ENCODE measurements around the gene RPS6KA2.
"Not testable (repeated sequence)": the region's sequence is repeated elsewhere in the genome, so short reads cannot be mapped to it uniquely, and the experiment has no call there.

Gene RPS6KA2

DNA sequence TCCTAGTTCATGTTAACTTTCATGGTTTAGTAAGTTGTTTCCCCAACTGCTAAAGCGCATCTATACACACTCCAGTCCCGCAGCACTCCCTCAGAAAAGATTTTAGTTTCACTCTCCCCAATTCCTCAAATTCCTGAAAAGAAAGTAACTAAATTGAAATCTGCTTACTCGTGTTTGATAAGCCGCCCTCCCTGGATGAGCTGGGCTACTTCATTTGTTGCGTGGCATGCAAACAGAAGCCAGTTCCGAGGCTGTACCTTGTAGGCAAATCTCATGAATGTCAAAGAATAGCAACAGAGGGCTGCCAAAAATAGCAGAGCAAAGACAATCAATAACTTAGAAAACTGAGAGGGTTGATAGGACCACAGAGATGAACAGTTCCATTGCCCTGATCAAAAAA lies 261.2 kb downstream of the RPS6KA2 start:
- DNase-seq (ENCODE audit: low spot score), result no peak

DNA sequence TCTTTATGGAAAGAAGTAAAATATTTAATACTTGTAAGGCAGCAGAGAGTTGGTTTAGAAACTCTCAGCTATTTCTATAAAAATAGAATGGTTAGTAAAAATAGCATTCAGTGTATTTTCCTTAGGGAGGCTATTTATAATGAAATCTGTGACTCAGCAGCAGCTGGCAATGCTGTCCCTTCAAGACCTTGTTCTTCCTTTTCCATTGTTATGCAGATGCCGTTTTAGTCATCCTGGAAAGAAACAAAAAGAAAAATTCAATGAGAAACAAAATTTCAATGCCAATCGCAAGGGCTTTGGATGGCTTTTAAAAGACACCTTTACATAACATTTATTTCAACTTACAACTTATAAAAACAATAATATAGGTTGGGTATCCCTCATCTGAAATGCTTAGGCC lies 261.8 kb downstream of the RPS6KA2 start:
- no peak for DNase-seq (ENCODE audit: low spot score)

DNA sequence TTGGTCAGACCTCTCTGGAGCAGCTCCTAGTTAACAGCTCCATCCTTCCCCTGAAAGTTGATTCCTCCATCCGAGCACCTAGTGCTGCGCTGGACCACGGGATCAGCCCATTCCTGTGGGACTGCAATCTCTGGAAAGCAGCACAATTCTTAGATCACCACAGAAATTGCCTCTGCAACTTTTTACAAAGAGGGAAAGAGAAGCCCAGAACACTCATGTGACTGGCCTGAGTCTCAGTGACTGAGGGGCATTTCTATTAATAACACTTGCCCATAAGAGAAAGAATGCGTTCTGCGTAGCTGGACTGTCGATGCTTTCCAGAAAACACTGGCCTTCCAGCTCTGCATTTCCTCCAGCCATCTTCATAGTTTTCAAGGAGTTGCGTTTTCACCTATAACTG lies 262.6 kb downstream of the RPS6KA2 start:
- DNase-seq (ENCODE audit: low spot score), result no peak

DNA sequence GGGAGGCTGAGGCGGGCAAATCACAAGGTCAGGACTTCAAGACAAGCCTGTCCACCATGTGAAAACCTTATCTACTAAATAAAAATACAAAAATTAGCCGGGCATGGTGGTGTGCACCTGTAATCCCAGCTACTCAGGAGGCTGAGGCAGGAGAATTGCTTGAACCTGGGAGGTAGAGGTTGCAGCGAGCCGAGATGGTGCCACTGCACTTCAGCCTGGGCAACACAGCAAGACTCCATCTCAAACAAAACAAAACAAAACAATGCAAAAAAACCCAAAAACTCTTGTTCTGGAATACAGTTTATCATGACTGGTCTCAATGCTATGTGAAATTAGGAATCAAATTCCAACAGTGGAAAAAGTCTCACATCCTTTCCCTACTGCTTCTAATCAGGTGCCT lies 264.6 kb downstream of the RPS6KA2 start:
- not testable (repeated sequence) for DNase-seq (ENCODE audit: low spot score)

DNA sequence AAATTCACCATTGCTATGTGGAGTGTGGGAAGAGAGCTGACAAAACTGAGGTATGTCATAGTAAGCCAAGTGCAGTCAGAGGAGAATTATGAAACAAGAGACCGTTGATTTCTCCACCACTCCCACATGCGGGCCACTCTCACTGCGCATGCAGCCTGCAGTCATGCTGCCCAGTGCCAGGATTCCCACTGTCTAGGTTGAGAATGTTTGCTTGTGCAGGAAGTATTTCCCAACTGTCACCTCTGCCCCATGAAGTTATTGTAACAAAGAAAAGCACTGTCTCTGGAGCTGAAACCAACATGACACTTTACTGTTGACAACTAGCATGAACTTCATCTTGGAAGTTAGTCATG lies 266.0 kb downstream of the RPS6KA2 start:
- DNase-seq (ENCODE audit: low spot score), result no peak

DNA sequence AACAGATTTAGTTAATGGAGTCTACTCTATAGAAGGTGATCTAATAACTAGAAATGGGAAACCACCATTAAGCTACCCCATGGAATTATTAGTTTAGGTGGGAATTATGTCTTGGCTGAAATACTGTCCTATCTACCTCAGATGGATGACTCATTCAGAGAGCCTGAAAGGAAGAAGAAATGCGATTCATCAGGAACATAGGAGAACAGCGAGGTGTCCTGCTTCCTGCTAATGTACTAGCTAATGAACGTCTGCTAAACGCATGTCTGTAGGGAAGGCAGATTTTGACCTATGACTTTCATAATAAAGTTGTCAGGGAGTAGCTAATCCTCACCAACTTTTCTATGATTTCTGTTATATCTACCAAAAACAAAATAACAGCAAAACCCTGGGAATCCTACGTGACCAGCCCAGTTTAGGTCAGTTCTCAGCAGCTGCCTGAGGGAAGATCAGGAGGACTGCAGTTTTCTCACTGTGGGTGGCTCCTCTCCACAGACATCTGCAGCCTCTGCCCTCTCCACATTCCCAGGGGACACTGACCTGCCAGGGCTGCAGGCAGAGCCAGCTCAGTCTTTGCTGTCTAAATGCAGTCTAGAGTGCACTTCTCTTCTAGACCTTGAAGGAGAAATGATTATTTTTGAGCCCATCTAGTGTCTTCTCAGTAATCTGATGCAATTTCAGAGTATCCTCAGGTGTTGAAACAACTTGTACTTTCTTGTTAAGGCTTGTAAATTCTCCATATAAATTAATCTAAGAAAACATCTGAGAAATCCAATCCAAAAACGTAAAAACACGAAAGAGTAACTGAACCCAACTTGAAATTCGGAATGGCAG lies 266.6 kb downstream of the RPS6KA2 start:
- DNase-seq (ENCODE audit: low spot score), result no peak
